GM19463 (cell line): ENCODE measurements around the gene RBM20.

ENCODE experiments used
- ATAC-seq: cut with Tn5 transposase; IDR thresholded peaks from one replicate; pipeline ENCODE4 v1.9.1; 2021; ENCODE audit warnings: mild to moderate bottlenecking, moderate library complexity; ENCODE audit not compliant: unreplicated experiment

The RBM20 gene

DNA sequence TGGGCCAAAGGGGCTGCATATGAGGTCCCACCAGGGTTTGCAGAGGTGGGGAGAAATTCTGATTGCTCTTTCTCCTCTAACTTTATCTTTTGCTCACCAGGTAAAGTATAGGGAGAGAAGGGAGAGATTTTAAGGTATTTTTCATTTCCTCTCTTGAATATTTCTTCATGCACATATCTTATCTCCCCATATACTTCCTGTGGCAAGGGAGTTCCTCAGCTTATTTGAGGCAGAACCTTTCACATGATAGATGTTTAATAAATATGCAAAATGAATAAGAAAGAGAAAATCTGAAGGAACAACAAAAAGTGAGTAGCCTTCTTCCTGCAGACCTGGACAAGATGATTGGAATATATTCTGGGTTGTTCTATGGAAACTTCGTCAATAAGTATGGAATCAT lies 160.2 kb downstream of the RBM20 start:
- no peak for ATAC-seq

DNA sequence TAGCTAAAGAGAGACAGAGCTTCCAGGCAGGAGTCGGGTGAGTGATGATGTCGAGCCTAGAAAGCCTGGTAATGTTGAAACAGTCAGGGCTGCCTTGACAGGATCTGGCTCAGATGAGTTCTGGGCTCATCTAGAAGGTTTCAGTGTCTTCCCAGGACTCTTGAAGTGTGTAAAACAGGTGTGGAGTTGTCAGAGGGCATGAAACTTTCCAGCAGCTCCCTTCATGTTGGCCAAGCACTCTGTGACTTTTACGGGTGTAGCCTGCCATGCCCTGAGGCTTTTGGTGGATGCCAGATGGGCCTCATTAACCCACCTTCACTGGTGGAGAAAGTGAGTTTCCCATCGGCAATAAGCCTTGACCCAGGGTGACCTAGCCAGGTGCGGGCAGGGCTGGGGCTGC lies 161.2 kb downstream of the RBM20 start:
- no peak for ATAC-seq

DNA sequence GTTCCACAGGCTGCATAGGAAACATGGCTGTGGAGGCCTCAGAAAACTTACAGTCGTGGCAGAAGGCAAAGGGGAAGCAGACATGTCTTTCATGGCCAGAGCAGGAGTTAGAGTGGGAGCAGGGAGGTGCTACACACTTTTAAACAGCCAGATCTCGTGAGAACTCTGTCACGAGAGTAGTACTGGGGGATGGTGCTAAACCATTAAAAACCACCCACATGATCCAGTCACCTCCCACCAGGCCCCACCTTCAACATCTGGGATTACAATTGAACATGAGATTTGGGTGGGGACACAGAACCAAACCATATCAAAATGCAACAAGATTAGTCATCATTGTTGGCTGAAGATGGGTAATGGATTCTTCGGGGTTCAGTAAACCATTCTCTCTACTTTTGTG lies 162.2 kb downstream of the RBM20 start:
- ATAC-seq = no peak

DNA sequence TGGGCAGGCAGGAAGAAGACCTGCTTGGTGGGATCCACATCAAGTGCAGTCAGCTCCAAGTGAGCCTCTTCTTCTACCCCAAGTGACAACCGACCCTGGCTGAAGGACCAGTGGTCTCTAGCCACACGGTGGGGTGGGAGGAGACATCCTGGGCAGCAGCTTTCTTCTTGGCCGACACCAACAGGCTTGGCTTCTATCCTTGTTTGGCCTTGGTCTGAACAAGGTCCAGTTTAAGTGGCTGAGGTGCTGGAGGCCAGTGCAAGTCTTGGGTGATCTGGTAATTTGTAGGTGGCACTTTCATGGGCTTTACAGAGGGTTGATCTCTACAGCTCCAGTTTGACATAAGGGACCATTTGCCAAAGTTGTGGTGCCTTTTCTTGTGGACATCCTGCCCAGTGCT lies 164.0 kb downstream of the RBM20 start:
- no peak for ATAC-seq

DNA sequence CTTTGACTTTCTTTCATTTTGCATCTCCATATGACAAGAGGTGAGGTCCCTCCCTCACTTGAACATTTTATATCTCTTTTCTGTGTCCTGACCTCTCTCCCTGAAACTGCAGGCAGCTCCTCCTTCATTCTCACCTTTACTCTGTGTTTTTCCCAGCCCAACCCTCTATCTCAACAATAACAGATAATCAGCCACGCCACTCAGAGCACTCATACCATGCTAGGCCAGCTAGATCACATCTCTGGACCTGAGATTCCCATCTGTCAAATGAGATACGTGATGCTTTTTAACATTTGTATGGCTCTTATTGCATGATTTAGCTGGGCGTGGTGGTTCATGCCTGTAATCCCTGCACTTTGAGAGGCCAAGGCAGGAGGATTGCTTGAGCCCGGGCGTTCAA lies 164.5 kb downstream of the RBM20 start:
- ATAC-seq = no peak

DNA sequence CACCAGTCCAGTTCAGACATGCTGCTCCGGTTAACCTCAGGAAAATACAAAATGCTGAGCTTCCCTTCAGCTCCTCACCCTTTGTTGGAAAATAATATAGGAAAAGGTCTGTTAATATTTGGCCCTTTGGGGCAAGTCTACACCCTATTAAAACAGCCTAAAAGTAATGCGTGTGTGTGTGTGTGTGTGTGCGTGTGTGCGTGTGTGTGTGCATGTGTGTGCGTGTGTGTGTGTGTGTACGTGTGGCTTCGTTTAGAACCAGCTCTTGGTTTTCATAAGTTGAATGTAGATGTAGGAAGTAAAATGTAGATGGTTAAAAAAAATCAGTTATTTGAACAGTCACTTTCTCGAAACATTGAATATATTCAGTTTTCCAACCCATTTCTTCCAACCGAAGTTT lies 166.5 kb downstream of the RBM20 start:
- no peak for ATAC-seq

DNA sequence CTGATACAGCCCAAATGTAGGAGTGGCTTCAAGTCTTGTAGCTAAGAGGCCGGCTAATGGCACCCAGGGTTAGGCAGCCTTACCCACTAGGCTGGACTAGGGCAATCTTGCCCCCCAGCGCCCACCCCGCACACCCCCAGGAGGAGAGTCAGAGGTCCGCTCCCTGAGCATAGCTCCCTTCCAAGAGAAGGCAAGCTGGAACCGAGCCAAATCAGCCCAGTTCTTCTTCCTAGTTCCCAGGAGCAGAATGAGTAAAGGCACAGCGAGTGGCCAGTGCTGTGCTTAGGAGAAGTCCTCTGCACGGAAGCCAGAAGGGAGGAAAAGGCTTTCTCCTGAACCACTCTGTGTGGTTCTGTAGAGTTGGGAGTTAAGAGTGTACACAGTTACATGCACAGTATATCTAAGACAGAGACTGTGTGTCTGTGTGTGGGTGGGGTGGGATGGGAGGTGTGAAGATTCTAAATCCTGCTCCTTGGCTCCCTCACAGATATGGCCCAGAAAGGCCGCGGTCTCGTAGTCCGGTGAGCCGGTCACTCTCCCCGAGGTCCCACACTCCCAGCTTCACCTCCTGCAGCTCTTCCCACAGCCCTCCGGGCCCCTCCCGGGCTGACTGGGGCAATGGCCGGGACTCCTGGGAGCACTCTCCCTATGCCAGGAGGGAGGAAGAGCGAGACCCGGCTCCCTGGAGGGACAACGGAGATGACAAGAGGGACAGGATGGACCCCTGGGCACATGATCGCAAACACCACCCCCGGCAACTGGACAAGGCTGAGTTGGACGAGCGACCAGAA lies 167.8 kb downstream of the RBM20 start:
- no peak for ATAC-seq

DNA sequence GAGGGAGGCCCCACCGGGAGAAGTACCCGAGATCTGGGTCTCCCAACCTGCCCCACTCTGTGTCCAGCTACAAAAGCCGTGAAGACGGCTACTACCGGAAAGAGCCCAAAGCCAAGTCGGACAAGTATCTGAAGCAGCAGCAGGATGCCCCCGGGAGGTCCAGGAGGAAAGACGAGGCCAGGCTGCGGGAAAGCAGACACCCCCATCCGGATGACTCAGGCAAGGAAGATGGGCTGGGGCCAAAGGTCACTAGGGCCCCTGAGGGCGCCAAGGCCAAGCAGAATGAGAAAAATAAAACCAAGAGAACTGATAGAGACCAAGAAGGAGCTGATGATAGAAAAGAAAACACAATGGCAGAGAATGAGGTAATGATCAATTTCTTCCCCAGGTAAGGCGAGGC lies 168.4 kb downstream of the RBM20 start:
- ATAC-seq = no peak

DNA sequence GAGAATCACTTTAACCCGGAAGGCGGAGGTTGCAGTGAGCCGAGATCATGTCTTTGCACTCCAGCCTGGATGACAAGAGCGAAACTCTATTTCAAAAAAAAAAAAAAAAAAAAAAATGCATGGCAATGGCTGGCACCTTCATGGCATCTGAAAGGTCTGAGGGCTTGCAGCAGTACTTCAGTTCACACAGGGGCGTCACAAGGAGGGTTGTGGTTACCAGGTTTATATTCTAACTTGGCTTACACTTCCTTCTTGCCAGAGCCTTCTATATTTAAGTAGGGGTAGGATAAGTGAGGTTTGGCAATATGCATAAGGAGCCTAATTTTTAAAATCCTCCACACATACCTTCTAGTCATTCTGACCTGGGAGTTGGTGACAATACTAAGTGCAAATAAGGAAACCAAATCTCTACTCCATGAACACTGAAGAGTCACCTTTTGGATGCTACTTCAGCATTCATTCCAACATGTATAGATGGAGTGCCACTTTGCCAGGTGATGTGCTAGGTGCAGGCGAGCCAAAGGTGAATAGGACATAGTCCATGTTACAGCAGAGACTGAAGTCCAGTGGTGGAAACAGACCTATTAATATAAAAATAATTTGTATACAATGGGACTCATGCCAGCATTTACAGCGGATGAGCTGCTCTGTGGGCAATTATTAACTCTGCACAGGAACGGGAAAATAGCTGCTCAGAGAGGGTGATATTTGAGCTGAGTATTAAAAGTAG lies 169.8 kb downstream of the RBM20 start:
- ATAC-seq = no peak

DNA sequence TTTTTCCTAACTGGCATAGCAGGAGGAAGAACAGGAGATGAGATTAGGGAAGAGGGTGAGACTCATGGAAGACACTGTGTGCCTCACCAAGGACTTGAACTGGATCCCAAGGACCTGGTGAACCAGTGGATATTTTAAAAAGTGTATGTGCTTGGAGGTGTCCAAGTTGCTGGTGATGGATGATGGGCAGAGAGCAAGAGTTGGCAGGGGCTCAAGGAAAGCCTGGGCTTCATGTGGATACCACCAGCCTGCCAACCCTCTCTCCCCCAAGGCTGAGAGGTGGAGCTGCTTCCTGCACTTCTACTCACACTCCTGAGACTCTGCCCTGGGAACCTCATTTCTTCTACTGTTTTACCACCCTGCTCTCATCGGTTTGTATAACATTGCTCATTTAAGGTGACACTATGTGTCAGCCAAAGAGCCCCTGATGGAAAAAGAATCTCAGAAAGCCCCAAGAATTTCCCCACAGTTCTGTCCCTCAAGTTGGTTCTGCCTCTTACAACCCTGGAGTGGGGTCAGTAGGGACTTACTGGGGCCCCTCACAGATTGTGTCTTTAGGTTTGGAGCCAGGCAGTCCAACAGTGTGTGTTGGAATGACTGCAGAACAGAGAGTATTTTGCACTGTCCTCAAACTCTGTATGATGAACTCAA lies 171.3 kb downstream of the RBM20 start:
- peak; percentile 78 for ATAC-seq

DNA sequence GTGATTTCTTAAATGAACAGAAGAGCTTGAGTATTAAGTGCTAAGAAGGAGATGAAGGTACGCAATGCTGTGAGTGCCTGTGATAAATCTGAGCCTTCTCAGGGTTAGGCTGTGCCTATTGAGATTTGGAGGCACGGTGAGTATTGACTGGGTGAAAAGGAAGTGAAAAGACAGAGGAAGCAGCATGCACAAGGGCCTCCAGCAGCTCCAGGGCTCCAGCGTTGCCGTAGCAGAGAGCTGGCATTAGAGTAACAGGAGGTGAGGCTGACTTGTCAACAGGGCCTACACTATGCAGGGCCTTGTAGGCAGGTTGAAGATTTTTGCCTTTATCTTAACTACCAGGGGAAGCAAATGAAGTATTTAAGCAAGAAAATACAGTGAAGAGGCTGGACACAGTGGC lies 173.5 kb downstream of the RBM20 start:
- peak; percentile 31 for ATAC-seq

DNA sequence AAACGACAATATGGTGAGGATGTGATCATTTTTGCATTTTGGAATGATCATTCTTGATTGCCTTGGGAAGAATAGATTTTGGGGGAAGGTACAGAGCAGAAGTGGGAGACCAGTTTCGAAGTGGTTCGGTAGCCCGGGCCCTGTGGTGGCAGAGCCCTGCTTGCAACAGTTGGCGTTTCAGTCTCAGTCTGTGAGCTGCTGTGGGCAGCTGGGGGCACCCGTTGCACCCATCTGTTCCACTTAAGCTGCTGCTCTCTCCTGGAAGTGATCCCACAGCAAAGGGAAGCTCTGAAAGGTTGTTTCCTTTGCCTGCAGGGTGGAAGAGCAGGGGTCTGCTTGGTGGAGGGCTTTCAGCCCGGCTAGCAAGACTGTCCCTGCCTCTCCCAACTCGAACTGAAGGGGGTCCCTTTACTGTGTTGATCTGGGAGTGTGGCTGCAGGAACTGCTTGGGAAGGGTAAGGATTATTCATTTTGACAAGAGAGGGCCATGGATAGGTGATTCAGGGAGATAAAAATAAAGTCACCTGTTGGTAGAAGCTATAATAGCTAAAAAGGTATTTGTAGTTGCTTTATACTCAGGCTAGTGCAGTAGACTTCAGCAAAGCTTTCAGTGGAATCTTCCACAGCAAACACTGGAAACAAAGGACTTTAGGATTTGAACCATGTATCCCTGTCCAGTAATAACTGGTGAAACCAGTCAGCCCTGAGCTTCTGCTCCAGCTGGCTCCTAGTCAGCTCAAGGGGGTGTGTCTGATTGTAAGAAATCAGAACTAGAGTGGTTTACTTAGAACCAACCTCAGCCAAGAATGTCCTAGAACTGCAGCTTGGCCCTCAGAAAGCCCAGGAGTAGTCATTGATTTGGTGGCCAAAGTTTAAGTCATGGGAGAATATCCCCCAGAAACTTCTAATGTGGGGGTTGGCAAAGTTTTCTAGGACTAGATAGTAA lies 174.4 kb downstream of the RBM20 start:
- ATAC-seq = no peak

DNA sequence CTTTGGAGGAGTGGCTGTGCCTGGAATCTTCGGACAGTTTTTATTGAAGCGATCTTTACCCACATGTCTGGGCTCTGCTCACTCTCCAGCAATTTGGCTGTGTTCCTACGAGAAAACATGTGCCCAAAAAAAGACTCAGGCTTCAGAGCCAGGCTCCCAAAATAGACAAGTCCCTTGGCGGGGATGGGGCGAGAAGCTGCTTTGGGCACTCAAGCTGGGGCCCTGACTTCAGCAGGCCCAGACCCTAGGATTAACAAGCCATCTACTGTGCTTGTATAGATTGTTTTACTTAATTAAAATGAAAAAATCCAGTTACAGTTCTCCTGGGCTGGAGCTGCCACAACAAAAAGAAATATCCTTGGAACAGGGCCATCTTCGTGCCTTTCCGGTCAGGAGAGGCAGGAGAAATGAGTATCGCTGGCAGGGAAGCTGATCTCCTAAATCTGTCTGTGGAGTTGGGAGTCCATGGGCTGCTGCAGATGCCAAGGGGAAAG lies 176.2 kb downstream of the RBM20 start:
- no peak for ATAC-seq

DNA sequence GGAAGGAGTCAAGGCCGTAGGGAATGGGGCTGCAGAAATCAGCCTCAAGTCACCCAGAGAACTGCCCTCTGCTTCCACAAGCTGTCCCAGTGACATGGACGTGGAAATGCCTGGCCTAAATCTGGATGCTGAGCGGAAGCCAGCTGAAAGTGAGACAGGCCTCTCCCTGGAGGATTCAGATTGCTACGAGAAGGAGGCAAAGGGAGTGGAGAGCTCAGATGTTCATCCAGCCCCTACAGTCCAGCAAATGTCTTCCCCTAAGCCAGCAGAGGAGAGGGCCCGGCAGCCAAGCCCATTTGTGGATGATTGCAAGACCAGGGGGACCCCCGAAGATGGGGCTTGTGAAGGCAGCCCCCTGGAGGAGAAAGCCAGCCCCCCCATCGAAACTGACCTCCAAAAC lies 177.4 kb downstream of the RBM20 start:
- no peak for ATAC-seq

DNA sequence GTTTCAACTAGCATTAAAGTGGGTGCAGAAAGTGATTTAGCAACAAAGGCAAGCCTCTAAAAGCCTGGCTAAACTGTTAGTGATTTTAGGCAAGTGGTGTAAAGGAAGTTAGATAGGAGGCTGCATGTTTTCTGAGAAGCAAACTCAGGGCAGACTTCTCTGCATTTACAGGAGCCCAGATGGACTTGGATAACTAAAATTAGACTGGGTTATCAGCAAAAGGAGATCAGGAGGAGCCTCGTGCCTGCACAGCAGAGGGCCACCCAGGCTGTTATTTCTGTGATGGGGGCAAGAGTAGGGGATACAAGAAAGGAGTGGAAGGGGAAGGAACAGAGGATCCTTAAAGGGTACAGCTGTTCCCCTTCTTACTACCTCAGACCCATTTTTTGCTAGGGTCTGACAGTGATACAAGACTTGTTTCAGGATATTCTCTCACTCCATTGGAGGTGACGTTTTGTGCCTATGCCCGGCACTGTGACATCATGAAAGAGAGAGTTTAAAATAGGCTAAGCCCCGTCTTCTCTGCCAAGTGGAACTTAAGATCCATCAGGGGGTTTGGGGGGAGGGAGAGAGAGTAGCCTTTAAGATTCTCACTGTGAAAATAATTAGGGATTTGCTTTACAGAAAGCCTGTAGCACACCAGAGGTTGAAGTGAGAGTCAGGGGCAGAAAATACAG lies 178.0 kb downstream of the RBM20 start:
- ATAC-seq = no peak

DNA sequence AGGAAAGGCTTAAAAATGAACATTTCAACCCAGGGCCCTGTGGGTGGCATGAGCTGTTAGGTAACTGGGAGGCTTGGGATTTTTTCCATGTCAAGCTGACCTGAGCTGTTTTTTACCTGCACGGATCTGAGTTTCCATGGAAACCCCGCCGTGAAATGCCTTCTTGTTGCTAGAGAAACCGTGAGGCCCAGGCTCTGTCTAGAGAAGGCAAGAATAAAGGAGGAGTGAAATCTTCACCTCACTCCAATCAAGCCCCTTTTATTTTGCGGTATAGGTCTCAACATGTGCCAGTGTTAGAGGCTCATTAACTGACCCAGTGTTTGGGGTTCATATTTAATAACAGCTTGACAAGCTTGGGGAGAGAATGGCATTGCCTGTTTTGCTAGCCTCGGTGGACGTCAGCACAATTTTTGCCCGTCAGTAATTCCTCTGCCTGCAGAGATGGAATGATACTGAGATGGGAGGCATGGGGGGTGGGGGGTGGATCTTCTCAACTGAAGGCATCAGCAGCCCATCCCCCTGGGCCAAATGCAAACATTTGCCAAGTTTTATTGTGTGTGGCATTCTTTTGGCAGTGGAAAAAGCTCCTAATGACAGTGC lies 178.7 kb downstream of the RBM20 start:
- no peak for ATAC-seq

DNA sequence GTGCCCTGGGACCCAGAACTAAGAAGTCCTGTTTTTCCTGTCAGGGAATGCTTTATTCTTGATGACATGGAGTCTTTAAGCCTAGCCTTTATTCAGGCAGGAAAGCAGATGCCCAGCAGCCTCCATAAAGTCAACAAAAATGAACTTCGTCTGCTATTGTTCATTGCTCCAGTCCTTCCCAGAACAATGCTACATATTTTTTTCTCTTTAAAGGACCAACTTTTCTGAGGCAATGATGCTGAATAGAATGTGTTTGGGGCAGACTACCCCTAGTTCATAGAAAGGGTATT lies 180.0 kb downstream of the RBM20 start:
- no peak for ATAC-seq

DNA sequence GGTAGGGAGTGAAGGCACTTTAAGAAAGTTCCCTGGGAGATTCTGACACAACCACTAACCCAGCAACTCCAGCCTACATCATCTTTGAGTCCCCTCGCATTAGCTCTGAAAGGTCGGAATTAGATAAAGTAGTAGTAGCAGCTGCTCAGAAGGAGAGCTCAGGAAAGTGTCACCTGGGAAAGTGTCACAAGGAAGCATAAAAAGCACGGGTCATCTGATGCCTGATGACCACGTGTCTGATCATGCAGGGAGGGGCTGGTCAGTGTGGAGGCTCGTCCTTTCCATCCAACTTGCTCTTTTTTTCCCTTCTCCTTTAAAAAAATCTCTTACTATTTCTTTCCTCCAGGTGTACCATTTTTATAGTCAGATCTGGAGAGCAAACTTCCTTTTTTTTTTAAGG lies 180.5 kb downstream of the RBM20 start:
- ATAC-seq = no peak

DNA sequence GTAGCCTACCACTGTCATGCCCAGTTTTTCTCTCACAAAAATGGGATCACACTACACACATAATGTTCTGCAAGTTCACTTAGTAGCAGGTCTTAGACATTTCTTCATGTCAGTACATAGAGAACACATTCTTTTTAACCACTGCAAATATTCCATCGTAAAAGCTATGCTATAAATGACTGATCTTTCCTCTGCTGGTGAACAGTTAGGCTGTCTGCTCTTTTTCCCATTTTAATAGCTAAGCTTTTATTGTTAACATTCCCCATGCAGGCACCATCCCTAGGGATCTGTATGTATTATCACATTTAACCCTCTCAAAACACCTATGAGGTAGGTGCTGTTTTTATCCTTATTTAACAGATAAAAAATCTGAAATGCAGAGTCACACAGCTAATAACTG lies 181.4 kb downstream of the RBM20 start:
- no peak for ATAC-seq

DNA sequence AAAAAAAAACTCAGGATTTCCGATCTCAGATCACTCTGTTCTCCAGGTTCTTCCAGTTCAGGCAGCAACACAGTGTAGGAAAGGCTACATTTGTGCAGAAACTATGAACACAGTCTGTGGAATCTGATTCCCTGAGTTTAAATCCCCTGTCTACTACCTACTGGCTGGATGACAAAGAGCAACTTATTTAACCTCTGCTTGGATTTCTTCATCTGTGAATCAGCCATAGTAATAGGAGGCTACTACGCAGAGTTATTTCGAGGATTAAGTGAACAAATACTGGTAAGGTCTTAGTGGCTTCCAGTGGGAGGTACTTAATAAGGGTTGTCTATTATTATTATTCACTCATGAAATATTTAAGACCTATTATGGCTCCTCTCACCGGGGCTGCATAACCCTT lies 183.3 kb downstream of the RBM20 start:
- no peak for ATAC-seq
